NCI-H1092 (cell line): Measurements from ENCODE around the gene WWC1.
"Not testable (repeated sequence)": the region's sequence is repeated elsewhere in the genome, so short reads cannot be mapped to it uniquely, and the experiment has no call there.

ENCODE experiments used
- DNase-seq: peaks from one replicate; lab custom pipeline; 2025; lab: John Stamatoyannopoulos, UW

Gene WWC1

DNA sequence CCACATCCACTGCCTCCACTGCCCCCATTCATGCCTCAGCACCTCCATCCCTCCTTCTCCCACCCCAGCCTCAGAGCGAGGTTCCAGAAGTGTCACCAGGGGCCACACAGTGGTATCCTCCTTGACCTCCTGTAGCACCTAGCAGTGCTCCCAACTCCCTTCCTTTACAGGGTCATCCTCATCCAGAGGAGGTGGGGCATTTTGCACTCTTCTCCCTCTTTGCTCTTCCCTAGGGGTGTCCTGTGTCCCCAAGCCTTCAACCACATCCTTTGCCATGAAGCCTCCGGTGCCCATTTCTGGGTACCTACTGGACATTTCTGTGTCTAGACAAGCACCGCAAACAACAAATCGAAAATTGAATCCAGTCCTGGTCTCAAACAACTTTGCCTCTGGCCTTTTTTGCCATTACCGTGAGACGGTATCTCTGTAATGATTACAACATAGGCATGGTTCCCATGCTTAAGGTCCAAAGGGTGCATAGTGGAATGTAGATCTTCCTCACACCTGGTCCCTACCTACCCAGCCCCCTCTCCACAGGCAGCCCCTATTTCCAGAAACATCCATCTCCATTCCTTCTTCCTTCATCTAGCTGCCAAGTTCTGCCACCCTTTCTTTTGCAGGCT is 17.6 kb downstream of the WWC1 start:
- no peak for DNase-seq

DNA sequence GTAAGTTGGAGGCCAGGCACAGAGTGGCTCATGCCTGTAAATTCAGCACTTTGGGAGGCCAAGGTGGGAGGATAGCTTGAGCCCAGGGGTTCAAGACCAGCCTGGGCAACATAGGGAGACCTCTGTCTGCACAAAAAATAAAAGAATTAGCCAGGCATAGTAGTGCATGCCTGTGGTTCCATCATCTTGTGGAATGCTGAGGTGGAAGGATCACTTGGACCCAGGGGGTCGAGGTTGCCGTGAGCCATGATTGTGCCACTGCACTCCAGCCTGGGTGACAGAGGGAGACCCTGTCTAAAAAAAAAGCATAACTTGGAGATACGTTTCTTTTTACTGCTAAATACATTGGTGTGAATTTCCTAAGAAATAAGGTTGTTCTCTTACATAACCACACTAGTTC is 19.1 kb downstream of the WWC1 start:
- DNase-seq, result not testable (repeated sequence)

DNA sequence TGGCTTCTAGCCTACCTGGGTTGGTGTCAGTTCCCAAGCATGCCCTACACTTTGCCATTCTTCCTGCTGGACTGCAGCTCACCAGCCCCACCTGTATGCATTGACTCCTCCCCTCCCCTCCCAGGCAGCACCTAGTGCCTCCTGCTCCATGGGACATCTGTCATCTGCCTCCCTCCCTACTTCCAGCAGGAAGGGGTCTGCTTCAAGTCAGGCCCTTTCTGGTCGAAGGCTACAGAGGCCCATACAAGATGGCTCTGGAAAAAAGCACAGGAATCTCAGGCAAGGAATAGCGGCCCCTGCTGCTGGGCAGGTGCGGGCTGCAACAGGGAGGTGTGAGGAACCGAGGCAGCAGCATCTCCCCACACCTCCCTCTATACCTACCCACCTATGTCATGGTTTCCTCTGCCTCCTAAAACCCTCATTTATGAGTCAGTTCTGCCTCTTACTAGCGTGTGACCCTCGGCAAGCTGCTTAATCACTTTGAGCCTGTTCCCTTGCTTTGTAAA is 19.7 kb downstream of the WWC1 start:
- no peak for DNase-seq

DNA sequence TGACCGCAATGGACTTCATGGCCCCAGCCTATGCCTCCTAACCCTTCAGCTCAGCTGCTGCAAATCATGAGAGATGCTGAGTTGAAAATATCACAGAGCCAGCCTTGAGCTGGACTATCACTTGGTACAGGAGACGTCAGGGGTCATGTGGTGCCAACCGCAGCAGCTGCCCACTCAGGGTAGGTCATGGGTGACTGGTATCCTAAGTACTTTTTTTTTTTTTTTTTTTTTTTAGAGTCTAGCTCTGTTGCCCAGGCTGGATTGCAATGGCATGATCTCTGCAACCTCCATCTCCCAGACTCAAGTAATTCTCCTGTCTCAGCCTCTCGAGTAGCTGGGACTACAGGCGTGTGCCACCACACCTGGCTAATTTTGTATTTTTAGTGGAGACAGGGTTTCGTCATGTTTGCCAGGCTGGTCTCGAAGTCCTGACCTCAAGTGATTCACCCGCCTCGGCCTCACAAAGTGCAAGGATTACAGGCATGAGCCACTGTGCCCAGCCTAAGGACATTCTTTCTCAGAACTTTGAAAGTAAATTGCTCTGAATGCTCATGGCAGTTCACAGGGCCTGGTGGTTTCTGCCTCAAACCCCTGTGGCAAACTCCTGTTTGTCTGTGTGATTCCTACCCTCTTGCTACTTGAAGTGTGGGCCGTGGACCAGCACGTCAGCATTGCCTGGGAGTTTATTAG is 21.3 kb downstream of the WWC1 start:
- DNase-seq, result no peak

DNA sequence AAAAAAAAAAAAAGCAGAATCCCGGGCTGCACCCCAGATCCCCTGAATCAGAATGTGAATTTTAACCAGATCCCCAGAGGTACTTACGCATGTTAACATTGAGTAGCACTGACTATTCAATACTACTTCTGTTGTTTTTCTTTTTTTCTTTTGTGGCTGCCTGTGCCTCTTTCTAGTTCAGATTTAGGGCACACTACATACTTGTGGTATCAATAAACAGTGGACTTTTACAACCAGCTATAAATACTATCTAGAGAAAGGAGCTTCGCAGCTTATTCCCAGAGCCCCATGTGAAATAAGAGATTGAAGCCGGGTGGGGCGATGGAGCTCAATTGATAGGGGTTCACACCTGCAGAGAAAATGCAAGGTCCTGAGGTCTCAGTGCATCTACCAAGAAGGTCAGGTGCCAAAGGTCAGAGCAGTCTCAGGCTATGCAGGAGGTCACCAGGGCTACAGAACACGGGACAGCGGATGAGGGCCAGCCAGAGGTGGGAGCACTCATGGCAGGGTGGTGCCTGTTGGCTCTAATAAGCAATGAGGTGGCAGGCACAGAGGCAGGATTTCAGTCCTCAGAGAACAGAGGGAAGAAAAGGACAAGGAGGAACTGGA is 22.3 kb downstream of the WWC1 start:
- no peak for DNase-seq

DNA sequence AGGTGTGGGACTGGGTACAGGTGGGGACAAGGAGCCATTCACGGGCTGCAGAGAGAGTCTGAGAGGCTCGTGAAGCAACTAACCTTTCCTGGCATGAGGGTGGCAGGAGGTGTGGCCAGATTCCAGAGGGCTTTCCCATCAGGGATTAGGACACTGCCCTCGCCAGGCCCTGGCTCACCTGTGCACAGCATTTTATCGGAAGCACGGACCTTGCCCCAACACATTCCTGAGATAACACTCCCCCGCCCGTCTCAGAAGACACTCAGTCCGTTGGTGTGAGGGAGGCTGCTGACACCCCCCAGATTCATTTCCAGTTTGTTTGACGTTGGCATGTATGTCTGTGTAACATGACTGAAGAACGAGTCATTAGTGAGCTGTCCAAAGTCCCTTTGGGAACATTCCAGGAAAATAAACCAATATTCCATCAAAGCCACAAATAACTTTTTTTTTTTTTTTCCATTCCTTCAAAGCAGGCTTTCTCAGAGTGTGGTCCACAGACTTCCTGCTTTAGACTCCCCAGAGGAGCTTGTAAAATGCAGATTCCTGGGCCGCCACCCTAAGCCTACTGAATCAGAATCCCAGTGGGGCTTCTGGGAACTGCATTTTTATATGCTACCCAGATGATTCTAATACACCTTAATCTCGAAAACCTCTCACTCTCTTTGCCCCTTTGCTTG is 23.4 kb downstream of the WWC1 start:
- DNase-seq, result no peak

DNA sequence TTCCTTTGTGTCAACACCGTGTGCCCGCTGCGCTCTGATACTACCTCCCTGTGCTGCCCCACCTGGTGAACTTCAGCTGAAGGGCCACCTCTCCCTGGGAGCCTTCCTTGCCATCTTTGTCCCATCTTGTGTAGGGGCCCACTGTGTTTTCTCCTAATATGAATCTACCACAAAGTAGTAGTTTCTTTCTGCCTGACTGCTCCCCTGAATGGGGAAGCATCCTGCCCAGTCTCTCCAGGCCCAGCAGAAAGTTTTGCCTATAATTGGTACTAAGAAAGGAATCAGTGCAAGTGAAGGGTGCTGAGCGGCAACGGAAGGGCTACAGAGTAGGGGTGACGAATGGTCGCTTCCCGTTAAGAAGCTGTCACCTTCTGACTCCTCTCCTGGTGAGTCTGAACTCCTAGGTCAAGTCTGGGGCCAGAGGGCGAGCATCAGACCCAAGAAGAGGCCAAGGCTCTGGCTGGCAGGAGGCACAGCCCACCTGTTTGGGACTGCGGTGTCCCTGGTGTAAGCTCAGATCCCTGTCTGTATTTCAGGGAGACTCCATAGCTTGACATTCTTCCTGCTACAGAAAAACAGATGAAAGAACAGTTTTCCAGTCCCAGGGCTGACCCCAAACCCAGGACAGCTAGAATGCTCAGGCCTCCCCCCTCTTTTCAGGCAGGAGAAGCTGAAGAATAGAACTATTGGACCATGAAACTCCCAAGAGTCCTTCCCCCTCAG is 24.1 kb downstream of the WWC1 start:
- no peak for DNase-seq

DNA sequence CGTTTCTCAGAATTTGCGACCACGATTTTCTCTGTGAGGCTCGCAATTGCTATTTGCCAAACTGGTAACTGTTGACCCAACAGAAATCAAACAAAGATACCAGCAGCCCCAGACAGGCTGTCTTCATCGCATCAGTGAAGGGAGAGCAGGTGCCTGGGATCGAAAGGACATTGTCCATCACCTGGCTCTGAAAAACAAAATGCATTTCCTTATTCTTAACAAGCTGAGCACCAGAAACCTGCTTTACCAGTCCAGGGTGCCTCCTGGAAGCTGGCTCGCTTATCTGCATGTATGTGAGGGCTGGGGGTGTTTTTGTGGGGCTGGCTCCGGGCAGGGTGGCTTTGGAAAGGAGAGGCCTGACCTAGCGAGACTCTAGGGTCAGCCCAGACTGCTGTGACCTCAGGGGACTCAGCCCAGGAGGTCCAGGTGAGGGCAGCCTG is 24.7 kb downstream of the WWC1 start:
- DNase-seq, result peak; percentile 43

DNA sequence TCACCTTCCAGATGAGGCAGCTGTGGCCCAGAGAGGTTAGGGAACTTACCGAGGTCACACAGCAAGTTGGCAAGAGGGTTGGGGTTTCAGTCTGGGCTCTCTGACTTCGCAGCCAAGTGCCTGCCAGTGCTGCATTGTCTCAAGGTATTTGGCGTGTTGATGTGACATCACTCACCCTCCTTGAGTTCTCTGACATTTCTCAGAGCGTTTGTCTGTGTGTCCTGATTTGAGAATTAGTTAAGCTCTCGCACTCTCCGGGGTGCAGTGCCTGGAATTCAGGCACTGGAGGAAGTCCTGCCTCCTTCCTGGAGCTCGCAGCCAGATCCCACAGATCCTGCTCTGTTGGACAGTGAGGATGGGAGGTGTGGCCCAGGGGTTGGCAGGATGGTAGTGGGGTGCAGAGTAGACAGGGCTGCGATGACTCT is 25.7 kb downstream of the WWC1 start:
- no peak for DNase-seq

DNA sequence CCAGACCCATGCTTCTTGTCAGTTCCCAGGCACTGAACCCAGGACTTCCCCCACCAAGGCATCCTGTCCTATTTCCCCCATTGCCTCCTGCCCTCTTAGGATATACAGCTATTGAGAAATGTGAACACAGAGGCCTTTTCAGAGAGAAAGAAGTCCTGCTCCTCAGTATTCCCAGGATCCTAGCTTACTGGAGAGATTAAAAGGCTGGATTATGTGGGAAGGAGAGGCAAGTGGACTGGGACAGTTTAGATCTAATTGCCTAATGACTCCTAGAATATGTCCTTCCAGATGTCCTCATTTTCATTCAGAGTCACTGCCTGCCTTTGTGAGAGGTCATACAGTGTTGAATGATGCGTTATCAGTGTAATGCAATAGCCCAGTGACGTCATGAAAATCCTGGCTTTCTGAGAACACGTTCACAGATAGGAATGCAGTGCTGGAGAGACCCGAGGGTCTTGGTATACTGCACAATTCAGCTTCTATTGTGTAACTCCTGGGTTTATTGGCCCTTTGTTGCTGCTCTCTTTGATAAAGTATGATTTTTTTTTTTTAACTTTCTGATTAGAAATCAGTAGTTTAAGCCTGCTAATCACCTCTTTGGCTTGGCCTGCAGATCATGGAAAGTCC is 26.2 kb downstream of the WWC1 start:
- peak; percentile 29 for DNase-seq

DNA sequence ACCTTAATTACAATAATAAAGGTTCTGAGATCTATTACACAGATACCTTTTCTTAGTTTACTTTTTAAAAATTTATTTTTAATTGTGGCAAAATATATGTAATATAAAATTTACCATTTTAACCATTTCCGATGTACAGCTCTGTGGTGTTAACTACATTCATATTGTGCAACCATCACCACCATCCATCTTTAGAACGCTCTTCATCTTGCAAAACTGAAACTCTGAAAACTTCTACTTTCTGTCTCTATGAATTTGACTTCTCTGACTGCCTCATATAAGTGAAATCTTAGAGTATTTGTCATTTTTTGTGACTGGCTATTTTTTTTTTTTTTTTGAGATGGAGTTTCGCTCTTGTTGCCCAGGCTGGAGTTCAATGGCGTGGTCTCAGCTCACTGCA is 26.8 kb downstream of the WWC1 start:
- DNase-seq, result no peak

DNA sequence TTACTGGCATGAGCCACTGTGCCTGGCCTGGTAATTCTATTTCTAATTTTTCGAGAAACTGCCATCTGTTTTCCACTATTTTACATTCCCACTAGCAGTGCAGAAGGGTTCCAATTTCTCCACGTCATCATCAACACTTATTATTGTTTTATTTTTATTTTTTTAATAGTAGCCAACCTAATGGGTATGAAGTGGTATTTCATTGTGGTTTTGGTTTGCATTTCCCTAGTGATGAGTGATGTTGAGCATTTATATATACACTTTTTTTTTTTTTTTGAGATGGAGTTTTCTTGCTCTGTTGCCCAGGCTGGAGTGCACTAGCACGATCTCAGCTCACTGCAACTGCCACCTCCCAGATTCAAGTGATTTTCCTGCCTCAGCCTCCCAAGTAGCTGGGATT is 28.3 kb downstream of the WWC1 start:
- no peak for DNase-seq

DNA sequence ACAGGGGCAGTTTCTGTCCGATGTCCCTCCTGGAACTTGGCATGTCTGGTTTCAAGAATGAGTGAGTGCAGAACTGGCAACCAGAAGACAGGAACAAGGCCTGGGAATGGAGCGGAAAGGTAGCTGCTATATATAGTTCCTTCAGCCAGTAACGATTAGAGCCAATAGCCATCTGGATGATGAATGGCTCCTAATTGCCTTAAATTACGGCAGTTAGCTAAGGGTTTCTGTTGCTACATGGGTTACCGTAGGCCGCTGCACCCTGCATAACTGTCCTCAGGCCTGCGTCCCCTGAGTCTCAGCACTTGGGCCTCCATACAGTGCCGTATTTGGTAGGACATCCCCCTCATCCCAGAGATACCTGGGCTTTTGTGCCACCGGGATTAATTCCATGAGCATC is 29.4 kb downstream of the WWC1 start:
- no peak for DNase-seq

DNA sequence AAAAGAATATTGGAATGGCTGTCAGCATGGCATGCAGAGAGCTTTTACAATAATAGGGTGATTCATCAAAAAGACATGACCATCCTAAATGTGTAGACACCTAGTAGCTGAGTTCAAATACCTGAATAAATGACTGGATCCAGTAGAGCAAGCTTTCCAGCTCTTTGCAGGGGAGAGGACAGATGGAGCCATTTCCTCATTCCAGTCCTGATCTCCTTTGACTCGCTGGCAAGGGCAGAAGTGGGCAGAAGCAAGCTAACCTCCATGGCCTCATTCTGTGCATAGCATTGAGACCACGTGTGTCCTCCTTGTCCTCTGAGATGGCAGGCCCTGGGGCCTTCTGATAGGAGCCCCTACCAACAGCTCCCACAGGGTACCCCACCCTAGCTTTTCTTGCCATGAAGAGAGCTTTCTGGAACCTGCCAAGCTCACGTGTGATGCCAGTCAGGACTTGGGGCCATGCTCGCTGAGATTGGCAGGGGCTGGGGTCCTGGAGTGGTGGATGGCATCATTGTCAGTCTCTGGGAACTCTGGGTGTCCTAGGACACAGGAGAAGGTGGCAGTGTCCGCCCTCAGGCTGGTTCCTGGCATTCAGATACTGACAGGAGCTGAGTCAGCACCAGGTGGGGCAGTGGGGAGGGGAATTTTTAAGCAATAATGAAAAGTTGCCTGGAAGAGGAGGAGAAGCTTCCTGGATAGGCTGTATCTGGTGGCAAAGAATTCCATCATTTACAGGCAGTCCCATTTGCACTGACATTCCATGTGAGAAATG is 33.6 kb downstream of the WWC1 start:
- DNase-seq, result no peak

DNA sequence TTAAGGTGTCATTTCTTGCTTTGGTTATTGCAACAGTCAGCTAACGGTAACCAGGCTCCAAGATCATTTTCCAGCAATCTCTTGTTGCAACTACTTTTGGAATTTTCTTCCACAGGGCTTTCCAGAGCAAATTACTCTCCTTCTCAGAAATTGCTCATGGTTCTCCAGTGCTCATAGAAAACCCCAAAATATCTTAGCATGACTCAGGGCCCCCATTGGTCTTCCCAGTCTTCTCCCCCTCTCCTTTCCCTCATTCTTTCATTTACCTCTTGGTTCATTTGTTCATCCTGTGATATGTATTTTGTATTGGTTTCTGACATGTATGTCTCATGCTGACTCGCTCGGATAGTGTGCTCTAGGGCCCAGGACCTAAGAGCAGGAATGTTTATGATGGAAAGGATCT is 35.6 kb downstream of the WWC1 start:
- DNase-seq, result no peak

DNA sequence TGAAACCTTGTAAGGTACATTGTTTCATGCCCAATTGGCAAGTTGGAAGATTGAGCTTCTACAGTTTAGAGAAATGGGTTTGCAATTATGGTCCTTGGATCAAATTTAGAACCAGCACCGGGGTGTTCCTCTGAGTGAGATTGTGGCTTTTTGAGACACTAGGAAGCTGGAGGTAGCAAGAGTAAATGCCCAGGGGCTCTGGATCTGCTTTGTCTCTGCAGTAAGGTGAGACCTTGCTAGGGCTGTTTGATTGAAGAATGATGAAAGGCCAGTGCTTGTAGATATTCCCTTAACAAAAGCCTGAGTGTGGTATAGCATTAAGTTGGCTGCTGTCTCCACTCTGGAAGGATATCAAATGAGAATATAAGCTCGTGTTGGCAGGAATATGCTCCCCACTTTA is 36.0 kb downstream of the WWC1 start:
- DNase-seq, result no peak

DNA sequence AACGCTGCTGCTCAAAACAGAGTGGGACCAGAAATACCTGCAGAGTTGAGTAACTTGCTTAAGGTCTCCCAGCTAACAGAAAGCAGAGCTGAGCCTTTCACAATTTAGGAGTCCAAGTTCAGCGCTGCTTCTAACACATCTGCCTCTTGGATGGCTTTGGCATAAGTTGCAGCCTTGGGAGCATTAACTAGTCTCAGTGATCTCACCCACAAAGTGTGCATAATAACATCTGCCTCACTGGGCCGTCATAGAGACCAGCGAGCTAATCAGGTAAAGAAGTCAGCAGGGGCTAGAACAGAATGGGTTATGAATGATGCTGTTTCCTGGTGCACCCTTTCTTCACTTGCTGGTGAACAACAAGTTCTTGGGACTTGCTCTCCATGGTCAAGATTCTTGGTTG is 36.5 kb downstream of the WWC1 start:
- no peak for DNase-seq

DNA sequence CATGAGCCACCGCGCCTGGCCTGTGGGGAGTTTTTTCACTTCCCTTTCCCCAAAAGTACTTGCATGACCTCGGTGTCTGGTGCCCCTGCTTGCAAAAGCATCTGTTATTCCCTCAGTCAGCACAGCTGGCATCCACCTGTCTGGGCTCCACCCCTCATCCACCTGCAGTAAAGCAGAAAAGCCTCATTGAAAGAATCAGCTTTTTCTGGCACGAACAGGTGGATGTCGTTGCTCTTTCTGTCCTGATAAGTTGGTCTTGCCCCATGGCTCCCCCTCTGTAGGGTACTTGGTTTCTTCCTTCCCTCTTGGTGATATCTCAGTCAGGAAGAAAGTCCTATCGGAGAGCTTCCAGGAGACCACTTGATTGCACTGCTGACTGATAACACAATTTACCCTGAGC is 37.4 kb downstream of the WWC1 start:
- DNase-seq, result no peak

DNA sequence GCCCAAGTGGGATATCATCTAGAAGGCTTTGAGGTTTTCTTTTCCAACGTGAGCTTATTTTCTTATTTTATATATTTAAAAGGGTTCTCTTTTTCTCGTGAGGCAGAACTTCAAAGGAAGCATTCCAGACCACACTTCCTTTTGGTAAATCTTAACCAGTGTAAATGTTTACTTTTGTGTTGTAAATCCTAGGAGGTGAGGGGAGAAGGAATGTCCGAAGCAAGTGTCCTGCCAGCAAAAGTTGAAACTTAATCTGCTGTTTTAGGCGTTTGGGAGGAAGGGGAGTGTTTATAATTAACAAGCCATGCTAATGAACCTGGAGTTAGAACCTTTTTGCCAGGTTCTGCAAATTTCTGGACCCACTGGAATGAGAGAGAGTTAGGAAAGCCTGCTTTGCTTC is 37.9 kb downstream of the WWC1 start:
- no peak for DNase-seq

DNA sequence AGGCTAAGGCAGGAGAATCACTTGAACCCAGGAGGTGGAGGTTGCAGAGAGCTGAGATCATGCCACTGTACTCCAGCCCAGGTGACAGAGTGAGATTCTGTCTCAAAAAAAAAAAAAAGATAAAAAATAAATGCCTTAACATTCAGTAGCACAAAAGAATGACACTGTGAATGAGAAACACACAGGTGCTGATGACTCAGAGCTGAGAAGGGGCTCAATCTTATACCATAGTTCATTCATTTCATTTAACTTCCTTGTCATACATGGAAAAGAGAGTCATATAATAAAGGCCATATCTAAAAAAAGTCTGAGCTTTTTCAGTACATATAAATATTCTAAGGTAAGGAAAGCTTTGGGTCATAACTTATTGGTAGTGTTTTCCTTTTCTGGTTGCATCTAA is 40.6 kb downstream of the WWC1 start:
- no peak for DNase-seq

DNA sequence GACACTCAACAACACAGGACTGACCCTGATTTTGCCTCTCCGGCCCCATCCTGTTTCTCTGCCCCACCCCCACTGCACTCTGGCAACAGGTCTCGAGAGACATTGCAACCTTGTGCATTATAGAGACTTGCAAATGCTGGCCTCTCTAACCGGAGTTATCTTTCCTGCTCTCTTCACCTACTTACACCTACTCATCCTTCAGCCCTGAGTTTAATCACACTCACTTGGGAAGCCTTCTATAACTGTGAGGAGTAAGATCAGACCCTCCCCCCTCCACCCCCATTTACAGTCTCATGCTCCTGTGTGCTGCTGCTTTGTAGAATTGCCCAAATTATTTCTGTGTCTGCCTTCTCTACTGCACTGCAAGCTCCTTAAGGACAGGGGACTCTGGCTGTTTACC is 42.8 kb downstream of the WWC1 start:
- DNase-seq, result no peak
